HG03558 (cell line): Measurements from ENCODE around the gene NME2.

ENCODE experiments used
- ATAC-seq: cut with Tn5 transposase; IDR thresholded peaks from one replicate; pipeline ENCODE4 v1.9.1; 2021; ENCODE audit warnings: moderate number of reproducible peaks; ENCODE audit not compliant: unreplicated experiment; ENCODE audit errors: extremely low read depth

NME2 gene

GRCh38 chr17:51191895-51192294, 25.7 kb downstream of the NME2 start:
- no peak for ATAC-seq

GRCh38 chr17:51197754-51198153, 31.5 kb downstream of the NME2 start:
- no peak for ATAC-seq

GRCh38 chr17:51200295-51200694, 34.1 kb downstream of the NME2 start:
- ATAC-seq: no peak

GRCh38 chr17:51200846-51201245, 34.6 kb downstream of the NME2 start:
- ATAC-seq: no peak

GRCh38 chr17:51203838-51204237, 37.6 kb downstream of the NME2 start:
- ATAC-seq: no peak

- ATAC-seq: no peak
Observed at GRCh38 chr17:51214920-51215319, 48.7 kb downstream of the NME2 start.

GRCh38 chr17:51217946-51218345, 51.7 kb downstream of the NME2 start:
- no peak for ATAC-seq

- ATAC-seq: no peak
Observed at GRCh38 chr17:51221322-51221721, 55.1 kb downstream of the NME2 start.
